ENCODE data around the gene TPRA1. TPM values are rescaled to one million over a fixed set of nuclear protein-coding genes. Genes with fewer than 3 reads are reported as not detected.

Gene TPRA1
- total RNA-seq, 4 donors from 2014 or later = 36.2 to 47.5 (median 43.2) TPM

GRCh38 chr3:127543441-127543840 lies 47.1 kb downstream of the TPRA1 start:
- Histone ChIP-seq H3K27me3 (no peaks in the 10 kb centered on the region), H3K27ac (no peak overlapping the region), H3K9me3 (no peaks in the 10 kb centered on the region), H3K36me3 (no peaks in the 10 kb centered on the region), H3K4me1 (peaks cover 10 to 23% of the 10 kb centered on the region in 2 donors), H3K4me3 (replicated peaks in 1 of 3) (no peak overlapping the region)
- intact Hi-C loops (cut with DNase I) = loop anchor here (10.0 kb wide), 2 partner anchors 549 to 859 kb away; no protein-coding TSS in a partner anchor
- no peak for DNase-seq
- WGBS, 2 donors = 94 to 96% methylated on average over 12 of the region's 12 CpGs
- TF ChIP-seq POLR2A (IDR thresholded peaks at IDR 0.05) (no peak), CTCF (IDR thresholded peaks at IDR 0.05) (no peak)

DNA sequence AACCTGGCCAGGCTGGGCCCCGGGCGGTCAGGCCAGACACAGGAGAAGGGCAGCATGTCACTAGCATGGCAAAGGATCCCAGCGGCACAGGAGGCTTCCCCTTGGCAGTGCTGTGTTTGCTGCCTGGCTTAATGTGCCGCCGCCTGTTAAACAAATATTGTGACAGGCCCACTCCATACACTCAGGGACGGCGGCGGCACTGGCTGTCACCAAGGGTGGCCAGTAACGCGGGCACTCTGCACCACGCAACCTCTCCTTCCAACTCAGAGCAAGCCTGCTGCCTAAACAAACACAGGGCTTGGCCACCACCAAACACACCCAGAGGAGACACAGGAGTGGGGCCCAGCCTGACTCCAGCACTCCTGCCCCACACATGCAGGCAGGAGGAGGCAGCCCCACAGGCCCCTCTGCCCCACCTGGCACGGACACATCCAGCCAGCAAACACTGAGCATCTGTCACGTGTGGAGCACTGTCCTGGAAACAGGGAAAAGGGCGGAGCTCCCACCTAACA lies 48.0 kb downstream of the TPRA1 start:
- TF ChIP-seq POLR2A (IDR thresholded peaks at IDR 0.05) (no peak), CTCF (IDR thresholded peaks at IDR 0.05) (no peak)
- Histone ChIP-seq H3K9me3 (no peaks in the 10 kb centered on the region), H3K4me1 (peaks cover 9 to 23% of the 10 kb centered on the region in 2 donors), H3K4me3 (replicated peaks in 1 of 3) (no peak overlapping the region), H3K27me3 (no peaks in the 10 kb centered on the region), H3K36me3 (no peaks in the 10 kb centered on the region), H3K27ac (peak overlapping the region in 1 of 3 donors; percentile 15)
- DNase-seq = peak; percentile 83 to 85
- 26 to 30% methylated on average over 7 to 14 of the region's 14 CpGs for WGBS, 2 donors
- intact Hi-C loops (cut with DNase I) = loop anchor here (10.0 kb wide), 2 partner anchors 548 to 858 kb away; no protein-coding TSS in a partner anchor

DNA sequence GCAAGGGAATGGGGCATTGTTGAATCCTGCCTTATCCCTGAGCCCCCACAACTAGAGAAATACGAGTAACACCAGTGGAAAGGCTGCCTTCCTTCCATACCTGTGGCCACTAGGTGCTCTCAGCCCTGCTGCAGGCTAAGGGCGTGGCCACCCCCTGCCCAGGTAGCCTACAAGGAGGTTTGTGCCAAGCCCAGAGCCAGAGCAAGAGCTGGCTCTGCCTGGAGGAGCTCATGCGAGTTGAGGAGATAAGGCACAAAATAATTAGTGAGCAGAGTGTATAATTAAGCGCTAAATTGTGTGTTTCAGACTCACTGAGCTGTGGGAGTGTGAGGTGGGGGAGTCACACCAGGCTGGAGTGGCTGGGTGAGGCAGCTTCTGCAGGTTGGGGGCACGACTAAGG lies 49.2 kb downstream of the TPRA1 start:
- H3K27me3 ChIP-seq = no peaks in the 10 kb centered on the region
- H3K27ac ChIP-seq = no peak overlapping the region
- DNase-seq = no peak
- H3K9me3 ChIP-seq = no peaks in the 10 kb centered on the region
- no peaks in the 10 kb centered on the region for H3K36me3 ChIP-seq
- peaks cover 6 to 18% of the 10 kb centered on the region in 2 donors for H3K4me1 ChIP-seq
- no peak overlapping the region for H3K4me3 ChIP-seq (replicated peaks in 1 of 3)
- WGBS, 2 donors = 89 to 94% methylated on average over 5 of the region's 5 CpGs
- TF ChIP-seq CTCF (IDR thresholded peaks at IDR 0.05) (no peak), POLR2A (IDR thresholded peaks at IDR 0.05) (no peak)
- intact Hi-C loops (cut with DNase I) = loop anchor here (10.0 kb wide), 2 partner anchors 547 to 857 kb away; no protein-coding TSS in a partner anchor

GRCh38 chr3:127539366-127540060 lies 51.0 kb downstream of the TPRA1 start:
- TF ChIP-seq CTCF (IDR thresholded peaks at IDR 0.05) (no peak), POLR2A (IDR thresholded peaks at IDR 0.05) (no peak)
- intact Hi-C loops (cut with DNase I) = loop anchor here (10.0 kb wide), 2 partner anchors 545 to 855 kb away; no protein-coding TSS in a partner anchor

GRCh38 chr3:127538569-127538968 lies 52.0 kb downstream of the TPRA1 start:
- Histone ChIP-seq H3K4me3 (replicated peaks in 1 of 3) (no peak overlapping the region), H3K36me3 (no peaks in the 10 kb centered on the region), H3K27ac (no peak overlapping the region), H3K27me3 (no peaks in the 10 kb centered on the region), H3K4me1 (peaks cover 6 to 16% of the 10 kb centered on the region in 2 donors), H3K9me3 (no peaks in the 10 kb centered on the region)
- no peak for DNase-seq
- 84 to 91% methylated on average over 5 of the region's 5 CpGs for WGBS, 2 donors
- intact Hi-C loops (cut with DNase I) = no loop called here
- TF ChIP-seq POLR2A (IDR thresholded peaks at IDR 0.05) = no peak
- TF ChIP-seq CTCF (IDR thresholded peaks at IDR 0.05) = no peak

More at GRCh38 chr3:127539366-127540060, 51.0 kb downstream of the TPRA1 start:
- no peak for DNase-seq
- no peak overlapping the region for H3K4me3 ChIP-seq (replicated peaks in 1 of 3)
- H3K27ac ChIP-seq = no peak overlapping the region
- no peaks in the 10 kb centered on the region for H3K27me3 ChIP-seq
- 79 to 83% methylated on average over 17 of the region's 17 CpGs for WGBS, 2 donors
- H3K36me3 ChIP-seq = no peaks in the 10 kb centered on the region
- H3K9me3 ChIP-seq = no peaks in the 10 kb centered on the region
- H3K4me1 ChIP-seq = peaks cover 6 to 18% of the 10 kb centered on the region in 2 donors

All from thyroid gland (tissue), 4 donors.